Loucy (cell line): ENCODE data around the gene CDC23.
A peak's percentile ranks its signal among the peaks of the same experiment; 100 is the strongest.

Source experiments
- H2AFZ ChIP-seq: fragments of 200-600 bp; sonication (generic); 2 replicates; pipeline ENCODE4 v1.6.0; 2016; ENCODE audit warnings: antibody characterized with exemption, mild to moderate bottlenecking, low read length, moderate library complexity
- H3F3A ChIP-seq: fragments of 200-600 bp; 2 replicates; pipeline ENCODE4 v1.6.0; 2016; ENCODE audit warnings: antibody characterized with exemption, low read depth, mild to moderate bottlenecking
- H3K27me3 ChIP-seq: fragments of 200-600 bp; sonication (generic); 2 replicates; pipeline ENCODE4 v1.6.1; 2014; ENCODE audit warnings: low read length, mild to moderate bottlenecking; ENCODE audit not compliant: insufficient read depth, poor library complexity, severe bottlenecking
- H3K36me3 ChIP-seq: fragments of 200-600 bp; sonication (generic); 2 replicates; pipeline ENCODE4 v1.6.1; 2016; ENCODE audit warnings: low read length; ENCODE audit not compliant: insufficient read depth
- H3K4me1 ChIP-seq: fragments of 200-600 bp; sonication (generic); 2 replicates; pipeline ENCODE4 v1.5.1; 2014; ENCODE audit warnings: low read length, mild to moderate bottlenecking; ENCODE audit not compliant: insufficient read depth, poor library complexity, severe bottlenecking
- H3K4me2 ChIP-seq: fragments of 200-600 bp; sonication (generic); 2 replicates; pipeline ENCODE4 v1.6.0; 2014; ENCODE audit warnings: antibody characterized with exemption, low read length, low read depth, mild to moderate bottlenecking; ENCODE audit not compliant: poor library complexity, severe bottlenecking
- H3K4me3 ChIP-seq: fragments of 200-600 bp; sonication (generic); 2 replicates; pipeline ENCODE4 v1.5.1; 2014; ENCODE audit warnings: low read length, mild to moderate bottlenecking, mixed read lengths; ENCODE audit not compliant: poor library complexity, severe bottlenecking
- H3K79me2 ChIP-seq: fragments of 200-600 bp; sonication (generic); 2 replicates; pipeline ENCODE4 v1.6.1; 2014; ENCODE audit warnings: low read length; ENCODE audit not compliant: insufficient read depth
- H3K9ac ChIP-seq: fragments of 200-600 bp; sonication (generic); 2 replicates; pipeline ENCODE4 v1.6.0; 2014; ENCODE audit warnings: mild to moderate bottlenecking, low read depth, low read length, moderate library complexity; ENCODE audit not compliant: poor library complexity, severe bottlenecking
- H3K9me2 ChIP-seq: fragments of 200-600 bp; sonication (generic); replicated peaks from 2 replicates; pipeline ENCODE4 v1.6.1; 2016; ENCODE audit warnings: low read depth, low read length, mixed read lengths
- H3K9me3 ChIP-seq: fragments of 200-600 bp; sonication (generic); 2 replicates; pipeline ENCODE4 v1.6.1; 2014; ENCODE audit warnings: mild to moderate bottlenecking, antibody characterized with exemption, low read length, low read depth; ENCODE audit not compliant: insufficient read depth
- H4K20me1 ChIP-seq: fragments of 200-600 bp; sonication (generic); 2 replicates; pipeline ENCODE4 v1.6.0; 2014; ENCODE audit warnings: antibody characterized with exemption, low read length, mild to moderate bottlenecking; ENCODE audit not compliant: insufficient read depth, poor library complexity, severe bottlenecking
- EZH2phosphoT487 ChIP-seq: fragments of 200-600 bp; IDR thresholded peaks from 2 replicates; pipeline ENCODE4 v1.6.1; 2018; ENCODE audit warnings: antibody characterized with exemption, mild to moderate bottlenecking, moderate library complexity, borderline replicate concordance
- TF ChIP-seq, protein P1 (sequence below): fragments of 200-600 bp; sonication (generic); conservative IDR thresholded peaks from 2 replicates; pipeline ENCODE4 v1.5.1; 2014; ENCODE audit warnings: mild to moderate bottlenecking, antibody characterized with exemption, low read length

CDC23 gene, protein sequence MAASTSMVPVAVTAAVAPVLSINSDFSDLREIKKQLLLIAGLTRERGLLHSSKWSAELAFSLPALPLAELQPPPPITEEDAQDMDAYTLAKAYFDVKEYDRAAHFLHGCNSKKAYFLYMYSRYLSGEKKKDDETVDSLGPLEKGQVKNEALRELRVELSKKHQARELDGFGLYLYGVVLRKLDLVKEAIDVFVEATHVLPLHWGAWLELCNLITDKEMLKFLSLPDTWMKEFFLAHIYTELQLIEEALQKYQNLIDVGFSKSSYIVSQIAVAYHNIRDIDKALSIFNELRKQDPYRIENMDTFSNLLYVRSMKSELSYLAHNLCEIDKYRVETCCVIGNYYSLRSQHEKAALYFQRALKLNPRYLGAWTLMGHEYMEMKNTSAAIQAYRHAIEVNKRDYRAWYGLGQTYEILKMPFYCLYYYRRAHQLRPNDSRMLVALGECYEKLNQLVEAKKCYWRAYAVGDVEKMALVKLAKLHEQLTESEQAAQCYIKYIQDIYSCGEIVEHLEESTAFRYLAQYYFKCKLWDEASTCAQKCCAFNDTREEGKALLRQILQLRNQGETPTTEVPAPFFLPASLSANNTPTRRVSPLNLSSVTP

DNA sequence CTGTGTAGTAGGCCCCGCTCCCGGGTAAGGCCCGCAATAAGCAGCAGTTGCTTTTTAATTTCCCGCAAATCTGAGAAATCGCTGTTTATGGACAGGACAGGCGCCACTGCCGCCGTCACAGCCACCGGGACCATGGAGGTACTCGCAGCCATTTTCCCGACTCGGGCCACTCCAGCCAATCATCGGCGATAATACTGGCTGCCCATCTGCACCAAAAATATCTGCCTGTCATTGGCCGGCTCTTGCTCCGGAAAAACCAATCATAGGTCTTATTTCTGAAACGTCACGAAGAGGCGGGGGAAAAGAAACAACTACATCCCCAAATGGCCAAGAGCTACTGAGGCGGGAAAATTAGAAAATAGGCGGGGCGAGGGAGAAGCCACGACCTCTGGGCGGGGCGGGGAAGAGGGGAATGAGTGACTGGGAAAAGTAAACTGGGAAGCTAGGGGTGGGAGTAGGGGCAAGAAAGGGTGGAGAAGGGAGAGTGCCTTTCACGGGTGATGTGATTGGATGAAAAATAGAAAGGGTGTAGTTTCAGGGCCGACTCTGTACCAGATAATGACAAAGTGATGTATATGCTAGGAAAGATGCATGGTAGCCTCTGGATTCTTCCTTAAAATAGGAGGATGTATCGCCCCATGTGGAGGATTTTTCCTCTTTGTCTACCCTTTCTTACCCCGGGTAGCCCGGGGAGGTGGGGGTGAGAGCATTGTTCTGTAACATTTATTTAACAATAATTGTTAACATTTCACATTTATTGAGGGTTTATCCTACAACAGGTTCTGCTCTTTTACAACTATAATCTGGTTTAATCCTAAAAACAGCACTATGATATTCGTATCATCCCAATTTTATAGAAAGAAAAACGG is at the start of gene CDC23:
Gene CDC23, minus strand, starts transcription at position 163 of the 869 bp plus-strand sequence. Its CDS starts 11 bp downstream, at position 152.
- Histone ChIP-seq H4K20me1 (peaks cover 8% of the 10 kb centered on the region), H3K9ac (peak within 1 kb of the TSS; percentile 87), H3K4me3 (peak within 1 kb of the TSS; percentile 90), H3F3A (no peaks in the 10 kb centered on the region), H3K27me3 (no peaks in the 10 kb centered on the region), H3K79me2 (peaks cover 45% of the 10 kb centered on the region), H3K4me2 (peak within 1 kb of the TSS; percentile 76), H3K9me2 (no peaks in the 10 kb centered on the region), H3K9me3 (no peaks in the 10 kb centered on the region), H2AFZ (peak within 1 kb of the TSS; percentile 93), H3K36me3 (no peaks in the 10 kb centered on the region), H3K4me1 (peaks cover 12% of the 10 kb centered on the region)
- TF ChIP-seq, protein P1, sequence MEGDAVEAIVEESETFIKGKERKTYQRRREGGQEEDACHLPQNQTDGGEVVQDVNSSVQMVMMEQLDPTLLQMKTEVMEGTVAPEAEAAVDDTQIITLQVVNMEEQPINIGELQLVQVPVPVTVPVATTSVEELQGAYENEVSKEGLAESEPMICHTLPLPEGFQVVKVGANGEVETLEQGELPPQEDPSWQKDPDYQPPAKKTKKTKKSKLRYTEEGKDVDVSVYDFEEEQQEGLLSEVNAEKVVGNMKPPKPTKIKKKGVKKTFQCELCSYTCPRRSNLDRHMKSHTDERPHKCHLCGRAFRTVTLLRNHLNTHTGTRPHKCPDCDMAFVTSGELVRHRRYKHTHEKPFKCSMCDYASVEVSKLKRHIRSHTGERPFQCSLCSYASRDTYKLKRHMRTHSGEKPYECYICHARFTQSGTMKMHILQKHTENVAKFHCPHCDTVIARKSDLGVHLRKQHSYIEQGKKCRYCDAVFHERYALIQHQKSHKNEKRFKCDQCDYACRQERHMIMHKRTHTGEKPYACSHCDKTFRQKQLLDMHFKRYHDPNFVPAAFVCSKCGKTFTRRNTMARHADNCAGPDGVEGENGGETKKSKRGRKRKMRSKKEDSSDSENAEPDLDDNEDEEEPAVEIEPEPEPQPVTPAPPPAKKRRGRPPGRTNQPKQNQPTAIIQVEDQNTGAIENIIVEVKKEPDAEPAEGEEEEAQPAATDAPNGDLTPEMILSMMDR, result no peak
- no peak for TF ChIP-seq EZH2phosphoT487

DNA sequence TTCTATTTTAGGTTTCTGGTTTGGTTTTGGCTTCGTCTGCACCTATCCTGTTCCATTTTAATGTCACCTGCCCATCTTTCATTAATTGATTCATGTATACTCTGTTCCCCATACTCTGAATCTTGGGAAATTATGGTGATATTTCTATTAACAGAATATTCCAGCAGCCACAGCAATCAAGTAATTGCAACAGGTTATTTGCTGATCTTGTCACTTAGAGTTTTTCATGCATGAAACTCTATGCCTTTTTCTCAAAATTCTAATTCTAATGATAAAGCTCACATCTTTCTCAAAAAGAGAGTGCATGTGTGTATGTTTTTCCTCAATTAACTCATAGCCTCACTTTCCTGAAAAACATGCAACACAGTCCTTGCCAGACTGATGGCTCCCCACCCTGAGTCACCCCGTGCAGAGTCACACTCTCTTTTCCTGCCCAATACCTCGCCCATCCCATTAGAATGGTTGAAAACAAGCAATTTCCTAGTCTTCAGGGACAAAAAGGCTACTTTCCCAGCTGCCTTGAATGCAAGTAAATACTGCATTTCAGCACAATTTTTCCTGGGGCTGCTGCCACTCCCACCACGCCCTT is 45.7 kb upstream of the CDC23 start:
- Histone ChIP-seq H4K20me1 (no peaks in the 10 kb centered on the region), H3K4me2 (no peak overlapping the region), H3K4me3 (no peak overlapping the region), H3K9me3 (no peaks in the 10 kb centered on the region), H3K36me3 (no peaks in the 10 kb centered on the region), H3F3A (no peaks in the 10 kb centered on the region), H3K9ac (no peak overlapping the region), H3K9me2 (no peaks in the 10 kb centered on the region), H3K79me2 (no peaks in the 10 kb centered on the region), H3K4me1 (no peaks in the 10 kb centered on the region), H2AFZ (no peak overlapping the region), H3K27me3 (no peaks in the 10 kb centered on the region)
- TF ChIP-seq, protein P1, result no peak
- TF ChIP-seq EZH2phosphoT487, result no peak

DNA sequence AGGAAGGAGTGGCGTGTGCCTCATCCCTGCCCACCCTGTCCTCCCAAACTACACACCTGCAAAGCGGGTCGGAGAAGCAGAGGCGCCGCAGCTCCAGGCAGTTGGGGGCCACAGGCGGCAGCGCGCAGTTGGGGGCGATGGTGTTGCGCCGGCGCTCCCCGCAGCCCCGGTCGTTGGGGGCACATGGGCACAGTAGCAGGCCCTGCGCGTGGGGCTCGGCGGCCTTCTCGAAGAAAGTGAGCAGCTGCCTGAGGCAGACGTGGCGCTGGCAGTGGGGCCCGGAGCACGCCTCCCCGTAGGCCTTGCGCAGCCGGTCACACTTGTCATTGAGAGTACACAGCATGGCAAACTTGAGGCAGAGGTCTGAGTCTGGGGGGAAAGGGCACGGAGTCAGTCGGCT is 44.5 kb upstream of the CDC23 start:
- H3K9ac ChIP-seq, result no peak overlapping the region
- H3K27me3 ChIP-seq, result no peaks in the 10 kb centered on the region
- no peaks in the 10 kb centered on the region for H3K79me2 ChIP-seq
- H3K4me1 ChIP-seq, result no peaks in the 10 kb centered on the region
- no peaks in the 10 kb centered on the region for H3K36me3 ChIP-seq
- H3K9me3 ChIP-seq, result no peaks in the 10 kb centered on the region
- no peak overlapping the region for H3K4me3 ChIP-seq
- H4K20me1 ChIP-seq, result no peaks in the 10 kb centered on the region
- TF ChIP-seq EZH2phosphoT487, result no peak
- TF ChIP-seq, protein P1, result no peak
- no peaks in the 10 kb centered on the region for H3K9me2 ChIP-seq
- no peak overlapping the region for H3K4me2 ChIP-seq
- H3F3A ChIP-seq, result no peaks in the 10 kb centered on the region
- H2AFZ ChIP-seq, result no peak overlapping the region
